ENCODE results near the gene RAB5B. TPM values are rescaled to one million over a fixed set of nuclear protein-coding genes. Genes with fewer than 3 reads are reported as not detected.

The RAB5B gene
- total and polyA plus RNA-seq, 10 of the 15 experiments (the other 5 are each of a cell fraction or from before 2014, with no cell fraction given) = 7.5 to 149 (median 37.8) TPM

DNA sequence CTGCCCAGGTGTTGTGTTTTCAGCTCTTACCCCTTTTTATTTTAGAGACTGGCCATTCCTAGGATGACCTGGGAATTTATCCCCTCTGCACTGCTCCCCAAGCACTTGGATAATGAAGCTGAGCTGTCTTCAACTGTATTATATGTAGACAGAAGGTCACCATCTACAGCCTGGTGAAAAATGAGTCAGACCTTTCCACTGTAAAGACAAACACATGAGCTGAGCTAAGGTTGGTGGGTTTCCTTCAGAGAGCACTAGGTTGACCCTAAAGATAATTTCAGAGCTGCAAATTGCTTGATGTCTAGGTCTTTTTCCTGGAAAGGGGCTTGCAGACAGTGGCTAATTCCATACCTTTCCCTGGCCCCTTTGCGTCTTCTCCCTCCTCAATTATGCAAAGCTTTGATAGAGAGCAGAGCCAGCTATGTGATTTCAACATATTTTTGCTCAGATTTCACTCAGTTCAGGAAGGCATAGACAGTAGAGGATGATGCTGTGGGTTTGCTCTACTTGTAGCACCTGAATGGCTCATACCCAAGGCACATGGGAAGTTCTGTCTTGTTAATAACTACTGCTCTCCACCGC is 37.7 kb downstream of the RAB5B start:
- RAD21 ChIA-PET (ENCODE audit: unreplicated experiment) = no interaction called here
- Histone ChIP-seq H3K9me3 (replicated peaks; ENCODE audit: control insufficient read depth, insufficient read depth, low read length) (no peaks in the 10 kb centered on the region), H3K4me3 (no peak overlapping the region), H3K4me2 (ENCODE audit: control insufficient read depth, insufficient read depth) (no peak overlapping the region), H2AFZ (ENCODE audit: control insufficient read depth, low read depth, low read length) (no peak overlapping the region), H3K27ac (ENCODE audit: control insufficient read depth, insufficient read depth) (no peak overlapping the region), H3K4me1 (ENCODE audit: control insufficient read depth, insufficient read depth, low read length) (no peaks in the 10 kb centered on the region), H3K79me2 (ENCODE audit: control insufficient read depth, insufficient read depth, low read length) (no peaks in the 10 kb centered on the region), H3K36me3 (ENCODE audit: control insufficient read depth in 2 of 2, insufficient read depth in 2 of 2, low read length in 1 of 2) (no peaks in the 10 kb centered on the region), H3K9ac (ENCODE audit: control insufficient read depth, insufficient read depth, low read length) (no peak overlapping the region), H4K20me1 (ENCODE audit: control insufficient read depth, insufficient read depth) (no peaks in the 10 kb centered on the region), H3K27me3 (replicated peaks in 1 of 2; ENCODE audit: control insufficient read depth in 2 of 2, insufficient read depth in 2 of 2, low read length in 1 of 2) (no peaks in the 10 kb centered on the region)
- POLR2A ChIA-PET = no interaction called here
- CTCF ChIA-PET = interaction anchor here (1.1 kb wide), 1 partner anchor 18 kb away, joined by 6 read pairs; no protein-coding TSS in a partner anchor
- no peak for ATAC-seq
- no TSS peak for BruUV-seq (replicated peaks)
- no peak for FAIRE-seq
- in situ Hi-C loops (cut with MboI) (no loop called here), intact Hi-C loops (cut with micrococcal nuclease; ENCODE audit: unreplicated experiment) (no loop called here)
- TF ChIP-seq NBN (IDR thresholded peaks at IDR 0.05) (no peak), RB1 (IDR thresholded peaks at IDR 0.05; ENCODE audit: borderline replicate concordance) (no peak), ZZZ3 (IDR thresholded peaks at IDR 0.05; ENCODE audit: control insufficient read depth, insufficient read length, low read depth) (no peak), MEF2A (IDR thresholded peaks at IDR 0.05; ENCODE audit: insufficient read depth, low read depth, low read length) (no peak), PAX5 (IDR thresholded peaks at IDR 0.05; ENCODE audit: borderline replicate concordance, low read depth, low read length) (no peak), HCFC1 (IDR thresholded peaks at IDR 0.05; ENCODE audit: low read length) (no peak), LARP7 (IDR thresholded peaks at IDR 0.05) (no peak)
- WGBS (ENCODE audit: insufficient coverage, insufficient replicate concordance, low lambda C conversion rate, missing lambda C conversion rate) = 97% methylated on average over 2 of the region's 2 CpGs
- no peak for DNase-seq (ENCODE audit: low read depth, low spot score)
- SMC1A ChIA-PET (ENCODE audit: uncharacterized antibody, unreplicated experiment) = interaction anchor here (0.9 to 1.4 kb wide), 4 partner anchors 13 to 273 kb away, joined by 3 read pairs; no protein-coding TSS in a partner anchor

DNA sequence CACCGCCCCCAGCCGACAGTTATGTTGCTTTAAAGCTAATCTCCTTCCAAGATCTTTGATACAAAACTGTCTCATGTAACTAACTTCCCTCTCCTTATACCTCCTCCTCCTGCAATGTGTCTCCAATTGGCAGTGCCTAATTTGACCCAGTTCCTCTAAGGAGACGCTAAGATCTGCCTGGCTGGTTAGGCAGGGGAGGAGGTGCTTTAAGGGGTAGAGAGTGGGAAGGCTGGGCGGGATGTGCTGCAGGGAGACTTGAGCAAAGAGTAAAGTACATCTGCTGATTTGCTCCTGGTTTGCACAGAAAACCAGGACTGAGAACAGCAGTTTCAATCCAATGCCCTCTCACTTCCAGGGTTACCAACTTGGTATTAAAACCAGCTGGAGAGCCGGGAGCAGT is 39.6 kb downstream of the RAB5B start:
- no peak for ATAC-seq
- Histone ChIP-seq H3K9me3 (replicated peaks; ENCODE audit: control insufficient read depth, insufficient read depth, low read length) (no peaks in the 10 kb centered on the region), H3K4me2 (ENCODE audit: control insufficient read depth, insufficient read depth) (no peak overlapping the region), H3K27ac (ENCODE audit: control insufficient read depth, insufficient read depth) (no peak overlapping the region), H4K20me1 (ENCODE audit: control insufficient read depth, insufficient read depth) (no peaks in the 10 kb centered on the region), H2AFZ (ENCODE audit: control insufficient read depth, low read depth, low read length) (no peak overlapping the region), H3K4me3 (no peak overlapping the region), H3K4me1 (ENCODE audit: control insufficient read depth, insufficient read depth, low read length) (no peaks in the 10 kb centered on the region), H3K27me3 (replicated peaks in 1 of 2; ENCODE audit: control insufficient read depth in 2 of 2, insufficient read depth in 2 of 2, low read length in 1 of 2) (no peaks in the 10 kb centered on the region), H3K36me3 (ENCODE audit: control insufficient read depth in 2 of 2, insufficient read depth in 2 of 2, low read length in 1 of 2) (no peaks in the 10 kb centered on the region), H3K9ac (ENCODE audit: control insufficient read depth, insufficient read depth, low read length) (no peak overlapping the region), H3K79me2 (ENCODE audit: control insufficient read depth, insufficient read depth, low read length) (no peaks in the 10 kb centered on the region)
- ChIA-PET SMC1A (ENCODE audit: uncharacterized antibody, unreplicated experiment) (interaction anchor here (0.7 kb wide), 1 partner anchor 275 kb away, joined by 3 read pairs; no protein-coding TSS in a partner anchor), RAD21 (ENCODE audit: unreplicated experiment) (interaction anchor here (0.8 to 1.7 kb wide), 2 partner anchors 16 to 275 kb away, joined by 3 to 6 read pairs; no protein-coding TSS in a partner anchor), POLR2A (interaction anchor here (0.6 kb wide), 1 partner anchor 9 kb away, joined by 8 read pairs; no protein-coding TSS in a partner anchor), CTCF (interaction anchor here (0.7 to 1.9 kb wide), 2 partner anchors 18 to 73 kb away, joined by 3 to 7 read pairs; no protein-coding TSS in a partner anchor)
- FAIRE-seq = no peak
- 95% methylated on average over 5 of the region's 5 CpGs for WGBS (ENCODE audit: insufficient coverage, insufficient replicate concordance, low lambda C conversion rate, missing lambda C conversion rate)
- DNase-seq (ENCODE audit: low read depth, low spot score) = no peak
- no TSS peak for BruUV-seq (replicated peaks)
- in situ Hi-C loops (cut with MboI) = no loop called here
- intact Hi-C loops (cut with micrococcal nuclease; ENCODE audit: unreplicated experiment) = no loop called here
- TF ChIP-seq, protein P1, sequence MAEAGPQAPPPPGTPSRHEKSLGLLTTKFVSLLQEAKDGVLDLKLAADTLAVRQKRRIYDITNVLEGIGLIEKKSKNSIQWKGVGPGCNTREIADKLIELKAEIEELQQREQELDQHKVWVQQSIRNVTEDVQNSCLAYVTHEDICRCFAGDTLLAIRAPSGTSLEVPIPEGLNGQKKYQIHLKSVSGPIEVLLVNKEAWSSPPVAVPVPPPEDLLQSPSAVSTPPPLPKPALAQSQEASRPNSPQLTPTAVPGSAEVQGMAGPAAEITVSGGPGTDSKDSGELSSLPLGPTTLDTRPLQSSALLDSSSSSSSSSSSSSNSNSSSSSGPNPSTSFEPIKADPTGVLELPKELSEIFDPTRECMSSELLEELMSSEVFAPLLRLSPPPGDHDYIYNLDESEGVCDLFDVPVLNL (IDR thresholded peaks at IDR 0.05; ENCODE audit: low read depth, low read length) = no peak
- TF ChIP-seq EP300 (IDR thresholded peaks at IDR 0.05; ENCODE audit: borderline replicate concordance in 1 of 2, control insufficient read depth in 1 of 2, low read depth in 2 of 2, low read length in 2 of 2) (no peak), SIX5 (IDR thresholded peaks at IDR 0.05; ENCODE audit: low read depth, low read length, severe bottlenecking) (no peak), KAT2A (conservative IDR thresholded peaks at IDR 0.05; ENCODE audit: control insufficient read depth, low read depth, low read length) (no peak), MYB (IDR thresholded peaks at IDR 0.05; ENCODE audit: borderline replicate concordance, low read depth, low read length) (no peak), BHLHE40 (IDR thresholded peaks at IDR 0.05; ENCODE audit: borderline replicate concordance in 1 of 2, low read depth in 2 of 2, low read length in 1 of 2) (no peak), ASH2L (IDR thresholded peaks at IDR 0.05; ENCODE audit: borderline replicate concordance, low read depth) (no peak)
